Skin epidermis (tissue), 12 donors: ENCODE results near the gene B4GALT3.

Source experiments
- H3K27ac ChIP-seq, 21 experiments: fragments of 200-600 bp; sonication (generic) in 11 of 21; one replicate each; pipeline ENCODE4 v1.5.0; 2020; ENCODE audit warnings: mild to moderate bottlenecking in 3 of 21, inconsistent platforms in 2 of 21, moderate library complexity in 2 of 21
- H3K4me3 ChIP-seq, 7 experiments: fragments of 200-600 bp; sonication (generic) in 2 of 7; one replicate each; pipeline ENCODE4 v1.5.0; 2020; ENCODE audit warnings: inconsistent platforms in 2 of 7, mild to moderate bottlenecking in 2 of 7, moderate library complexity in 1 of 7

Gene B4GALT3

GRCh38 chr1:161171696-161172095, 5.6 kb downstream of the B4GALT3 start:
- Histone ChIP-seq H3K4me3 (no peak overlapping the region), H3K27ac (peak overlapping the region in 7 of 21 experiments; percentile 7 to 64 (median 34))

DNA sequence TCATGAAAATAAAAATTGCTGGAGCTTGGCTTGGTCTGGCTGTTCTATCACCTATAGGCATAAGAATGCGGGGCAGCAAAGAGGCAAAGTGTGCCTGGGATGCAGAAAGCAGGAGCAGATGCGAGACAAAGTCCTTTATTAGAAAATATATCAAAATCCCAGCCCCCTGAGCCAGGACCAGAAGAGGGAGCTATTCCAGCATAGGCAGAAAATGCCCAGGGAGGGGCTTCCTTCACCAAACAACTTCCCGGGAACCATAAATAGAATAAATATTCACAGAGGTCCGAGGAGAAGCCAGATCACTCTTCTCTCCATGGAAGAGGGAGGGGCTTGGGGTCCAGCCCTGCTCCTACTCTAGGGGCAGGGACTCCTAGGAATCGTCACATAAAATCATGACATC, 6.1 kb downstream of the B4GALT3 start:
- Histone ChIP-seq H3K4me3 (no peak overlapping the region), H3K27ac (peak overlapping the region in 5 of 21 experiments; percentile 7 to 64 (median 34))

- H3K27ac ChIP-seq: no peak overlapping the region
- H3K4me3 ChIP-seq: no peak overlapping the region
These were observed 8.4 kb downstream of the B4GALT3 start for GRCh38 chr1:161168906-161169305.

DNA sequence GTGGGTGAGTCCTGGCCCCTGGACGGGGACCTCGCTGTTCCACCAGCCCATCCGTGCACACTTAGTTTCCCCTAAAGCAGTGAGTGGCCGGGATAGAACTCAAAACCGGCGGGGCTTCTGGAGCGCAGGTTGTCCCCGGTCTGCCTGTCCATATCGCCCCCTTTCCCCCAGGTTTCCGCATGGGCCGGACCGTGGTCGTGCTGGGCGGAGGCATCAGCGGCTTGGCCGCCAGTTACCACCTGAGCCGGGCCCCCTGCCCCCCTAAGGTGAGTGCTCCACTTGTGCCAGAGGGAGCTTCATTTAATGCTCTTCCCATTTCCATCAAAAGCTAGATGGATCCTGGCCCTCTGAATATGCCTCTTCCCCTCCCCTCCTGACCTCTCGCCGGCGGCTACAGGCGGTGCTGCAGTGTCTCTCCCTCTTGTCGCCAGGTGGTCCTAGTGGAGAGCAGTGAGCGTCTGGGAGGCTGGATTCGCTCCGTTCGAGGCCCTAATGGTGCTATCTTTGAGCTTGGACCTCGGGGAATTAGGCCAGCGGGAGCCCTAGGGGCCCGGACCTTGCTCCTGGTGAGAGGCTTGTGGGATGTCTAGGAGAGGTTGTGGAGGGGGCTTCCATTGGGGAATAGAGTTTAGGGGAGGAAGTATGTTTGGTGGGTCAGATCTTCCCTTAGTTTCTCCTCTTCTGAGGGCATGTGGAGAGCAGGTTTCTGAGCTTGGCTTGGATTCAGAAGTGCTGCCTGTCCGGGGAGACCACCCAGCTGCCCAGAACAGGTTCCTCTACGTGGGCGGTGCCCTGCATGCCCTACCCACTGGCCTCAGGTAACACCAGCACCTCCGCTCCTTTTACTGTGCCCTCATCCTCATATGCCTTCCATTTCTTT, 10.4 kb downstream of the B4GALT3 start:
- Histone ChIP-seq H3K27ac (peak overlapping the region; percentile 54 to 94 (median 87)), H3K4me3 (peak overlapping the region; percentile 43 to 67 (median 62))

- H3K27ac ChIP-seq: peak within 1 kb of the TSS; percentile 54 to 94 (median 87)
- H3K4me3 ChIP-seq: peak within 1 kb of the TSS; percentile 43 to 67 (median 62)
These were observed 11.3 kb downstream of the B4GALT3 start, which contains the start of gene PPOX for GRCh38 chr1:161165742-161166668. TSS of gene PPOX (plus strand) at chr1:161166426. CDS start at chr1:161166848, 422 bp downstream.

- H3K27ac ChIP-seq: peak overlapping the region; percentile 37 to 94 (median 87)
These were observed 12.3 kb downstream of the B4GALT3 start for GRCh38 chr1:161164901-161165610.

DNA sequence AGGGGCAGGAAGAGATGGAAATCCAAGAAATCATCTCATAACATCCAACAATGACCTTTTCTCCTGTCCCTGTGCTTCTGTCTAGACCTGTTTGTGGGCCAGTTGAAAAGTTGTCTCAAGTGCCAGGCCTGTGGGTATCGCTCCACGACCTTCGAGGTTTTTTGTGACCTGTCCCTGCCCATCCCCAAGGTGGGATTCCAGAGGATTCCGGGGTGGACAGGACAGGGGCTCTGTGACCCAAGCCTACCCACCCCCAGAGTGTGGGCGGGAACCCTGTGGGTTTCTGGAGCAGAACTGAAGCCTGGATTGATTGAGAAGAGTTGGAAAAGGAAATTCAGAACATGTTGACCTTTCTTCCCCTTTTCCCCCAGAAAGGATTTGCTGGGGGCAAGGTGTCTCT, 13.5 kb downstream of the B4GALT3 start:
- peak overlapping the region in 3 of 21 experiments; percentile 3 to 94 (median 9) for H3K27ac ChIP-seq
- no peak overlapping the region for H3K4me3 ChIP-seq

More at GRCh38 chr1:161164901-161165610, 12.3 kb downstream of the B4GALT3 start:
- peak overlapping the region in 4 of 7 experiments; percentile 43 to 66 (median 60) for H3K4me3 ChIP-seq

- H3K4me3 ChIP-seq: no peak overlapping the region
- H3K27ac ChIP-seq: peak overlapping the region in 1 of 21 experiments; percentile 52
These were observed 14.5 kb downstream of the B4GALT3 start for GRCh38 chr1:161162806-161163205.

DNA sequence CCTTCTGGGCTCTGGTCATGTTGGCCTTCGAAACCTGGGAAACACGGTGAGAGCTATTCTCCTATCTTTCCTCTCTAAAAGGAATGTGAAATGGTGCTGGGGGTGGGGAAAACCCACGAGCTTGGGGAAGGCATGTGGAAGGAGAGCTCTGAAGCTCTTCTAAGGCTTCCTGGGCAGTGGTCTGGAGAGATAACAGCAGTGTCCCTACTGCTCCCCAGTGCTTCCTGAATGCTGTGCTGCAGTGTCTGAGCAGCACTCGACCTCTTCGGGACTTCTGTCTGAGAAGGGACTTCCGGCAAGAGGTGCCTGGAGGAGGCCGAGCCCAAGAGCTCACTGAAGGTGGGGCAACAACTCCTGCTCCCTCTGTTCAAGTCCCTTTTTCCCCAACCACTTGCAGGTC, 15.3 kb downstream of the B4GALT3 start:
- no peak overlapping the region for H3K4me3 ChIP-seq

DNA sequence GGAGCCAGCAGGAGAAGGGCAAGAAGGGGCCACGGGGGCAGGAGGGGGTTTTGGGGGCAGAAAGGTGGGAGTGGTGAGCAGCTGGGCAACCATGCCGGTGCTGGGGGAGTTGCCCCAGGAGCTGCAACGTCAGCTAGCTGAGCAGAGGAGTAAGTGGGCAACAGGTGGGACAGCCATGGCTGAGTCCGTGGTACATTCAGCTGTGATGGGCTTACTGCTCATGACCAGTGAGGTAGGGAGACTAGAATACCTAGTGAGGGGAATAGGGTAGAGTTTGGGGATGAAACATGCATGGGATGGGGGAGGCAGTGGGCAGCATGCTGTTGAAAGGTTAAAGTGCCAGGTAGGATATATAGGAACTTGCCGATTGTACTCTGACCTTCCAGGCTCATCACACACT, 15.7 kb downstream of the B4GALT3 start:
- H3K4me3 ChIP-seq: no peak overlapping the region
- H3K27ac ChIP-seq: peak overlapping the region in 5 of 21 experiments; percentile 2 to 44 (median 17)

More for the DNA sequence above, 15.3 kb downstream of the B4GALT3 start:
- H3K27ac ChIP-seq: peak overlapping the region in 4 of 21 experiments; percentile 2 to 52 (median 14)

GRCh38 chr1:161160671-161161145, 16.6 kb downstream of the B4GALT3 start:
- Histone ChIP-seq H3K27ac (peak overlapping the region in 4 of 21 experiments; percentile 10 to 95 (median 69)), H3K4me3 (no peak overlapping the region)

GRCh38 chr1:161159913-161160243, 17.4 kb downstream of the B4GALT3 start:
- H3K27ac ChIP-seq: peak overlapping the region in 20 of 21 experiments; percentile 77 to 98 (median 96)

DNA sequence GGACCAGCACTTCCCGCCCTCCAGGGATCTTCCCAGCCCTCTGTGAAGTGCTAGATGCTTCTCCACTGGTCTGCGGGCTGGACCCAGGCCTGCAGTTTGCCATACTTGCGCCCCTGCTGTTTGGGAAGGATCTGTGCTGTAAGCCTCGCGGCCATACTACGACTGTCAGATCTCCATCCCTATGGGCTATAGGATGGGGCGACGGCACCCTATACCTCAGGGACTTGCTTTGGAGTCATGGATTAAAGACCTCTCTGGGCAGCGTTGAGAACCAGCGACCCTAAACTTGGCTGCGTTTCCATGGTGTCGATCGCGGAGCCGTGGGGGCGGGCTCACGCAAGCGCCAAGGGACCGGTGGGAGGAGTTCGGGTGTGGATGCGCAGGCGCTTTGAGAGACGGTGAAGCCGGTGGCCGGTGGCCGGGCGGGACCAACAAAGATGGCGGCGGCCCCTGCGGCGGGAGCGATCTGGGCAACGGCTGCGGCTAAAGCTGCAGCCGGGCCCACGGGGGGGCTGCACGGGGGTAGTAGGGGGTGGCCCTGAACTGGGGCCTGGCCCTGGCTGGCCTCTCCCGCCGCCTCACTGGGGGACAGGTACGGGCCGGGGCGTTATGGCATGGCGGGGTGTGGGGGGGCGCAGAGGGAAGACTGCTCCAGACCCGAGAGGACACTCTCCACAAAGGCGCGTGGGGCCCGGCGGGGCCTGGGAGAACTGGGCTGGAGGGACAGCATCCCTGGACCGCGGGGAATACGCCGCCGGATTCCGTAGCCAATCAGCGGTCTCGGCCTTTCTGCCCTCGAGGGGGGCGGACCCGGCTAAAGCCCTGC, 18.0 kb downstream of the B4GALT3 start, which contains the start of gene USP21:
TSS of gene USP21 (plus strand) at position 414 of the 826 bp plus-strand sequence. CDS start 1,141 bp downstream, outside the sequence.
- peak within 1 kb of the TSS; percentile 63 to 98 (median 95) for H3K27ac ChIP-seq

More at GRCh38 chr1:161159913-161160243, 17.4 kb downstream of the B4GALT3 start:
- H3K4me3 ChIP-seq: peak overlapping the region; percentile 70 to 99 (median 92)

DNA sequence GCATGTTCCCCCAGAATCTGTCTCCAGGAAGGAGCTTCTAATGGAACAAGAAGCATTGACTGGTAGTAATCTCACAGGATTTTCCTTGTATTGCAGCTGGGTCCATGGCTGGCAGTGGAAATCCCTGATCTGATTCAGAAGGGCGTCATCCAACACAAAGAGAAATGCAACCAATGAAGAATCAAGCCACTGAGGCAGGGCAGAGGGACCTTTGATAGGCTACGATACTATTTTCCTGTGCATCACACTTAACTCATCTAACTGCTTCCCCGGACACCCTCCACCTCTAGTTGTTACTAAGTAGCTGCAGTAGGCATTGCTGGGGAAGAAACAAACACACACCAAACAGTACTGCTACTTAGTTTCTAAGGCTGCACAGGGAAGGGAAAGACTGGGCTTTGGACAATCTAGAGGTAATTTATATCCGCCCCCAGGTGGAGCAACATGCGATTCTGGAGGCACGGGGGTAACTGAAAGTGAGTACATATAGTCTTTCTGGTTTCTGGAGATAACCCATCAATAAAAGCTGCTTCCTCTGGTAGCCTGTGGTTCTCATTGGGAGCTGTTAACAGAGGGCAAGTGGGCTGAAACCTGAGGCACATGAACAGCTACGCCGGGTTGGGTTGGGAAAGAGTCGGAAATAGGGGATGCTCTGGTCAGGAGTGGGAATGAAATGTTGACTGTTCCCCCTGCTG, 18.8 kb downstream of the B4GALT3 start:
- Histone ChIP-seq H3K27ac (peak overlapping the region in 20 of 21 experiments; percentile 77 to 98 (median 96)), H3K4me3 (peak overlapping the region in 5 of 7 experiments; percentile 70 to 99 (median 86))

More for the DNA sequence above, 18.0 kb downstream of the B4GALT3 start, which contains the start of gene USP21:
- H3K4me3 ChIP-seq: peak within 1 kb of the TSS; percentile 70 to 99 (median 92)

DNA sequence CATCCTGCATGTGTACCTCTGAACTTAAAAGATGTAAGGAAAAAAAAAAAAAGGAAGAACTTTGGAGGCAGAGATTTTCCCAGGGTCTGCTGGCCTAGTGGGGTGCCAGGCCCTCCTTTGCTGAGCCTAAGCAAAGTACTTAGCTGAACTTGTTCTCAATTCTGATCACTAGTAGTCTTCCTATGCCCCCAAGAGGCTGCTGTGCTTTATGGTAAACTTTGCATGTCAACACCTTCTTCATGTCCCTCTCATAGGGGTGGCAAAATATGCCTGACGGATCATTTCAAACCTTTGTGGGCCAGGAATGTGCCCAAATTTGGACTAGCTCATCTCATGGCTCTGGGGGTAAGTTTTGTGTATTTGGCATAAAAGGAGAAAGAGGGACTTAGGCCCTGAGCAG, 19.4 kb downstream of the B4GALT3 start:
- H3K27ac ChIP-seq: peak overlapping the region in 1 of 21 experiments; percentile 94
- no peak overlapping the region for H3K4me3 ChIP-seq

GRCh38 chr1:161153682-161154337, 23.5 kb downstream of the B4GALT3 start, which contains the start of gene UFC1:
TSS of gene UFC1 (plus strand) at chr1:161153978. CDS start at chr1:161153998, 20 bp downstream.
- Histone ChIP-seq H3K4me3 (peak within 1 kb of the TSS; percentile 49 to 77 (median 69)), H3K27ac (peak within 1 kb of the TSS; percentile 28 to 99 (median 95))
